ENCODE data around the gene TYROBP. TPM values are rescaled to one million over a fixed set of nuclear protein-coding genes. Genes with fewer than 3 reads are reported as not detected.
"Not testable (repeated sequence)": the region's sequence is repeated elsewhere in the genome, so short reads cannot be mapped to it uniquely, and the experiment has no call there.

Gene TYROBP
- total and polyA plus RNA-seq, 2 of the 8 experiments (the other 6 are each of a cell fraction or from before 2014, with no cell fraction given) = 0.18 TPM; not detected in 1

GRCh38 chr19:35957411-35957810 lies 49.3 kb upstream of the TYROBP start:
- H3K23me2 ChIP-seq (ENCODE audit: low read depth, low read length); H3K9me3 ChIP-seq (ENCODE audit: insufficient read depth in 2 of 2, low read depth in 1 of 2, low read length in 1 of 2); H3K4ac ChIP-seq (replicated peaks; ENCODE audit: insufficient read length, low read depth, low read length); H2AK5ac ChIP-seq (ENCODE audit: low read depth, low read length); H4K20me1 ChIP-seq (replicated peaks in 1 of 2; ENCODE audit: control insufficient read depth in 1 of 2, insufficient read depth in 2 of 2, low read length in 2 of 2); H3K27ac ChIP-seq (ENCODE audit: low read depth, low read length); FAIRE-seq; H3K36me3 ChIP-seq (ENCODE audit: control insufficient read depth in 2 of 4, insufficient read depth in 4 of 4, low read length in 3 of 4); H3K18ac ChIP-seq (ENCODE audit: extremely low read depth, low read length); H3K4me1 ChIP-seq (replicated peaks in 1 of 4; ENCODE audit: control insufficient read depth in 3 of 4, insufficient read depth in 4 of 4, low read length in 3 of 4); H3K4me3 ChIP-seq (ENCODE audit: extremely low read depth in 1 of 4, insufficient read depth in 2 of 4, low read depth in 3 of 4, low read length in 4 of 4); H3K4me2 ChIP-seq (ENCODE audit: insufficient read depth in 1 of 2, low read depth in 2 of 2, low read length in 2 of 2); H3K23ac ChIP-seq (ENCODE audit: insufficient read length); H2BK12ac ChIP-seq (ENCODE audit: low read depth, low read length); H2BK5ac ChIP-seq (ENCODE audit: low read depth, low read length); H3K79me2 ChIP-seq (ENCODE audit: control insufficient read depth in 1 of 2, insufficient read depth in 2 of 2, low read length in 2 of 2); DNase-seq (ENCODE audit: low read depth in 1 of 2, low spot score in 2 of 2); H2BK20ac ChIP-seq (ENCODE audit: low read length); H3K56ac ChIP-seq (replicated peaks; ENCODE audit: insufficient read length, low read depth, low read length); H2BK15ac ChIP-seq (ENCODE audit: low read length); H4K8ac ChIP-seq (ENCODE audit: extremely low read depth, insufficient read depth, low read length); H3K9ac ChIP-seq (replicated peaks in 1 of 4; ENCODE audit: extremely low read depth in 1 of 4, low read depth in 3 of 4, low read length in 3 of 4); H3K79me1 ChIP-seq (ENCODE audit: low read depth, low read length); H4K5ac ChIP-seq (ENCODE audit: insufficient read length, low read depth, low read length); H3K14ac ChIP-seq (ENCODE audit: insufficient read length); H2AFZ ChIP-seq (ENCODE audit: low read length); H2BK120ac ChIP-seq (replicated peaks; ENCODE audit: low read depth, low read length); H4K91ac ChIP-seq (replicated peaks; ENCODE audit: insufficient read length, low read length): not testable (repeated sequence)
- POLR2A ChIA-PET (ENCODE audit: partially characterized antibody) = interaction anchor here (0.9 kb wide), 1 partner anchor 13 kb away, joined by 3 read pairs; no protein-coding TSS in a partner anchor
- 77% methylated on average over 8 of the region's 8 CpGs; no CpG with 5 or more reads in 1 of the 2 experiments for WGBS, 2 experiments (ENCODE audit: extremely low coverage in 1 of 2, insufficient coverage in 1 of 2, insufficient read length in 1 of 2, insufficient replicate concordance in 2 of 2, low coverage in 1 of 2, low lambda C conversion rate in 2 of 2, missing lambda C conversion rate in 1 of 2)
- CTCF ChIA-PET (ENCODE audit: partially characterized antibody) = interaction anchor here (1.0 to 4.1 kb wide), 5 partner anchors 8 to 84 kb away, joined by 3 to 11 read pairs (median 7); partner anchors contain the start of gene SDHAF1
- H3K27me3 ChIP-seq (replicated peaks in 1 of 4; ENCODE audit: control insufficient read depth in 3 of 4, extremely low read depth in 1 of 4, insufficient read depth in 3 of 4, low read length in 3 of 4) = peaks cover 13 to 31% (median 29%) of the 10 kb centered on the region in 4 experiments

Measured in H1 (cell line).